ENCODE measurements around the gene TESK1.
"Not testable (repeated sequence)": the region's sequence is repeated elsewhere in the genome, so short reads cannot be mapped to it uniquely, and the experiment has no call there.

GRCh38 chr9:35612066-35612465 lies 7.0 kb downstream of the TESK1 start:
- not testable (repeated sequence) for TF ChIP-seq POLR2A, CTCF (IDR thresholded peaks at IDR 0.05)

All from thyroid gland (tissue), 4 donors.